Hematopoietic multipotent progenitor cell treated with erythropoietin and hydrocortisone succinate and interleukin-3 and kit ligand, for 4 days (in vitro differentiated cells): Measurements from ENCODE around the gene WNT6.

Experiments used
- DNase-seq: peaks from one replicate; pipeline ENCODE4 v3.0.0-alpha.2; 2015

The WNT6 gene

GRCh38 chr2:218879776-218880101, 20.1 kb downstream of the WNT6 start:
- no peak for DNase-seq

- no peak for DNase-seq
Observed at GRCh38 chr2:218880102-218880858, 20.7 kb downstream of the WNT6 start, which contains the start of gene WNT10A. WNT10A (plus strand) TSS chr2:218880852; CDS start chr2:218880996, 144 bp downstream.

GRCh38 chr2:218880859-218881594, 21.4 kb downstream of the WNT6 start:
- no peak for DNase-seq

- DNase-seq, result no peak
Observed at GRCh38 chr2:218881744-218882460, 22.3 kb downstream of the WNT6 start.

- no peak for DNase-seq
Observed at GRCh38 chr2:218882461-218882816, 22.8 kb downstream of the WNT6 start.

- no peak for DNase-seq
Observed at GRCh38 chr2:218882866-218883366, 23.3 kb downstream of the WNT6 start.

GRCh38 chr2:218883491-218884490, 24.2 kb downstream of the WNT6 start:
- DNase-seq, result no peak

- no peak for DNase-seq
Observed at GRCh38 chr2:218884519-218884918, 24.9 kb downstream of the WNT6 start.

- no peak for DNase-seq
Observed at GRCh38 chr2:218885981-218886947, 26.7 kb downstream of the WNT6 start.

- no peak for DNase-seq
Observed at GRCh38 chr2:218887079-218887478, 27.5 kb downstream of the WNT6 start.

- DNase-seq, result no peak
Observed at GRCh38 chr2:218888341-218888740, 28.7 kb downstream of the WNT6 start.

GRCh38 chr2:218889937-218890336, 30.3 kb downstream of the WNT6 start:
- DNase-seq, result no peak

GRCh38 chr2:218890369-218890768, 30.8 kb downstream of the WNT6 start:
- DNase-seq, result no peak

- no peak for DNase-seq
Observed at GRCh38 chr2:218891275-218892135, 31.9 kb downstream of the WNT6 start.

- peak; percentile 81 for DNase-seq
Observed at GRCh38 chr2:218892693-218893348, 33.2 kb downstream of the WNT6 start.

- DNase-seq, result no peak
Observed at GRCh38 chr2:218893349-218894150, 33.9 kb downstream of the WNT6 start.

- DNase-seq, result no peak
Observed at GRCh38 chr2:218894151-218894879, 34.7 kb downstream of the WNT6 start.

GRCh38 chr2:218894880-218895157, 35.2 kb downstream of the WNT6 start:
- DNase-seq, result no peak
